Raji (cell line): ENCODE measurements around the gene NUP210.

ENCODE experiments used
- POLR2A ChIP-seq: IDR thresholded peaks from 2 replicates; pipeline ENCODE4 v1.6.1; 2011; ENCODE audit warnings: low read depth, low read length, control low read depth; ENCODE audit not compliant: insufficient read depth

The NUP210 gene

GRCh38 chr3:13316603-13317002 is 103.5 kb downstream of the NUP210 start:
- no peak for TF ChIP-seq POLR2A

GRCh38 chr3:13314877-13315276 is 105.2 kb downstream of the NUP210 start:
- no peak for TF ChIP-seq POLR2A

- TF ChIP-seq POLR2A = no peak
Measured at GRCh38 chr3:13313813-13314212, 106.3 kb downstream of the NUP210 start.

GRCh38 chr3:13309004-13309403 is 111.1 kb downstream of the NUP210 start:
- no peak for TF ChIP-seq POLR2A

- TF ChIP-seq POLR2A = no peak
Measured at GRCh38 chr3:13308380-13308801, 111.7 kb downstream of the NUP210 start.

DNA sequence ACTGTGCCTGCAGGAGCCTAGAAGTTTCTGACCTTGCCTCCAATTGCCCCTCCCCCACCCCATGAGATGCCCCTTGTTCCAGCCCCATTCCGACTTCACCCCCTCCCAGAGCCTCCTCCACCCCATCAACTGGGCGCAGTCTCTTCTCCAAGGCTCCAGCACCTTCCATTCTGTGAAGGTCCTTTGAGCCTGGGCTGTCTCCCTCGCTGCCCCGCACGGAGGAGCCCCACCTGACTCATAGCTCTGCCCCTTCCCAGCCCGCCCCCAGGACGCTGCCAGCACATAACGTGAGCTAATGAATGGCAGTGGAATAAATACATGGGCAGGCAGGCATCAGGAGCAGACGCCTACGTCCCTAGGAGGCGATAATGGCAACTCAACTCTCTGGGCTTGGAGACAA is 113.1 kb downstream of the NUP210 start:
- no peak for TF ChIP-seq POLR2A

- no peak for TF ChIP-seq POLR2A
Measured at GRCh38 chr3:13305623-13306022, 114.5 kb downstream of the NUP210 start.

GRCh38 chr3:13303410-13303809 is 116.7 kb downstream of the NUP210 start:
- no peak for TF ChIP-seq POLR2A

- no peak for TF ChIP-seq POLR2A
Measured at GRCh38 chr3:13301286-13301987, 118.7 kb downstream of the NUP210 start.

- no peak for TF ChIP-seq POLR2A
Measured at GRCh38 chr3:13300546-13301285, 119.4 kb downstream of the NUP210 start.

- no peak for TF ChIP-seq POLR2A
Measured at GRCh38 chr3:13299531-13300155, 120.5 kb downstream of the NUP210 start.

- no peak for TF ChIP-seq POLR2A
Measured at GRCh38 chr3:13296662-13297061, 123.5 kb downstream of the NUP210 start.

DNA sequence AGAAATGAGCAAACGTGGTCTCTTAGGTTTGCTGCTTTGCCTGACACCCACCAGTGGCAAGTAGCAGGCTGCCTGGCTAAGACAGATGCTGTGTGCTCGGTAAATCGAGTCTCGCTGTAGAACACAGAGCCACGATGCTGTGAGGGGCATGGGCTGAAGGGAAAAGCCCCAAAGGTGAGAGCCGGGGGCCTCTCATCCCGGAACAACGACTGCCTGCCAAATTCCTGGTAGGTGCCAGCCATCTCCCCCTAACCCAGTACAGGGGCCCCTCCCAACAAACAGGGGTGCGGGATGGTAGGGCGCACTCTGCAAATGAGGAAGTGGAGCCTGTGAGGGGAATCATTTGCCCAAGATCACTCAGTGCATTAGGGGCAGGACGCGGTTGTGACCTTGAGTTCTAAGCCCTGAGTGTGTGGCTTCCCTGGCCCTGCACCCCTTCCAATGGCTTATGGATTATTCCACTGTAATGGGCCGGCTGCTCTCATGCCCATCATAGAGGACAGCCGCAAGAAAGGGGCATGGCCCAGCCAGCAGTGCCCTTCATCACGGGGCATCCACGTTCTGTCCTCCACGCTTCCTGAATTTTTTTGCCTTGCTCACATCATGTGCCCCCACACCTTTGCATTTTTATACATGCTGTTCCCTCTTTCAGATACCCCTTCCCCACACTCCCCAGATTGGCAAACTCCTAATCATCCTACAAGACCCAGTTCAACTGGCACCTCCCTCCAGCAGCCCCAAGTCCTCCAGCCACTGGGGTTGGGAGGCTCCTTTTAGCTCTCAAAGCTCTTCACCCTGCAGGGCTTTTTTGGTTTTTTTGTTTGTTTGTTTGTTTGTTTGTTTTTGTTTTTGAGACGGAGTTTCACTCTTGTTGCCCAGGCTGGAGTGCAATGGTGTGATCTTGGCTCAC is 125.4 kb downstream of the NUP210 start:
- no peak for TF ChIP-seq POLR2A

- TF ChIP-seq POLR2A = no peak
Measured at GRCh38 chr3:13292375-13292774, 127.7 kb downstream of the NUP210 start.

GRCh38 chr3:13290941-13291340 is 129.2 kb downstream of the NUP210 start:
- TF ChIP-seq POLR2A = no peak
